ENCODE results near the gene RBMS3. TPM values are rescaled to one million over a fixed set of nuclear protein-coding genes. Genes with fewer than 3 reads are reported as not detected.
A peak's percentile ranks its signal among the peaks of the same experiment; 100 is the strongest.

RBMS3 gene
- total RNA-seq, 1 donor from 2014 or later: 58.5 TPM

GRCh38 chr3:29441422-29441821, 160.6 kb downstream of the RBMS3 start:
- TF ChIP-seq CTCF (IDR thresholded peaks at IDR 0.05): no peak
- no peak overlapping the region for H3K4me3 ChIP-seq
- no peak overlapping the region for H3K27ac ChIP-seq
- no peaks in the 10 kb centered on the region for H3K36me3 ChIP-seq
- DNase-seq (no peak), ATAC-seq (no peak)
- no peaks in the 10 kb centered on the region for H3K27me3 ChIP-seq (ENCODE audit: low read depth)
- H3K9me3 ChIP-seq: no peaks in the 10 kb centered on the region
- peaks cover 17% of the 10 kb centered on the region for H3K4me1 ChIP-seq
- intact Hi-C loops (cut with DNase I): no loop called here

- ATAC-seq (no peak), DNase-seq (no peak)
- no peak overlapping the region for H3K4me3 ChIP-seq
- peaks cover 10% of the 10 kb centered on the region for H3K4me1 ChIP-seq
- no peak overlapping the region for H3K27ac ChIP-seq
- H3K9me3 ChIP-seq: no peaks in the 10 kb centered on the region
- no peaks in the 10 kb centered on the region for H3K27me3 ChIP-seq (ENCODE audit: low read depth)
- intact Hi-C loops (cut with DNase I): no loop called here
- H3K36me3 ChIP-seq: no peaks in the 10 kb centered on the region
- TF ChIP-seq CTCF (IDR thresholded peaks at IDR 0.05): no peak
These were observed 167.2 kb downstream of the RBMS3 start for GRCh38 chr3:29447946-29448627.

- Histone ChIP-seq H3K4me3 (no peak overlapping the region), H3K27me3 (ENCODE audit: low read depth) (no peaks in the 10 kb centered on the region), H3K9me3 (no peaks in the 10 kb centered on the region), H3K36me3 (no peaks in the 10 kb centered on the region), H3K4me1 (peaks cover 17% of the 10 kb centered on the region), H3K27ac (no peak overlapping the region)
- ATAC-seq (no peak), DNase-seq (no peak)
- no peak for TF ChIP-seq CTCF (IDR thresholded peaks at IDR 0.05)
- intact Hi-C loops (cut with DNase I): no loop called here
These were observed 171.0 kb downstream of the RBMS3 start for GRCh38 chr3:29451920-29452319.

- no peak overlapping the region for H3K4me3 ChIP-seq
- intact Hi-C loops (cut with DNase I): no loop called here
- peaks cover 17% of the 10 kb centered on the region for H3K4me1 ChIP-seq
- H3K27me3 ChIP-seq (ENCODE audit: low read depth): no peaks in the 10 kb centered on the region
- H3K27ac ChIP-seq: no peak overlapping the region
- H3K9me3 ChIP-seq: no peaks in the 10 kb centered on the region
- ATAC-seq: no peak
- no peak for TF ChIP-seq CTCF (IDR thresholded peaks at IDR 0.05)
- no peak for DNase-seq
- H3K36me3 ChIP-seq: no peaks in the 10 kb centered on the region
These were observed 172.0 kb downstream of the RBMS3 start for GRCh38 chr3:29452934-29453283.

- no peak overlapping the region for H3K27ac ChIP-seq
- no peaks in the 10 kb centered on the region for H3K9me3 ChIP-seq
- no peak for TF ChIP-seq CTCF (IDR thresholded peaks at IDR 0.05)
- DNase-seq (no peak), ATAC-seq (peak; percentile 24 to 35)
- peaks cover 17% of the 10 kb centered on the region for H3K4me1 ChIP-seq
- H3K36me3 ChIP-seq: no peaks in the 10 kb centered on the region
- intact Hi-C loops (cut with DNase I): no loop called here
- no peak overlapping the region for H3K4me3 ChIP-seq
- H3K27me3 ChIP-seq (ENCODE audit: low read depth): no peaks in the 10 kb centered on the region
These were observed 172.6 kb downstream of the RBMS3 start for GRCh38 chr3:29453284-29454001.

Measured in lower lobe of right lung (tissue), 2 donors.